Astrocyte (in vitro differentiated cells and primary cell): Measurements from ENCODE around the gene BMF. TPM values are rescaled to one million over a fixed set of nuclear protein-coding genes. Genes with fewer than 3 reads are reported as not detected.

Experiments
- DNase-seq: peaks from one replicate; pipeline ENCODE4 v3.0.0-alpha.2; 2010; ENCODE audit warnings: low read depth
- FAIRE-seq: peaks from 2 replicates; lab custom pipeline; 2011; peaks lifted over from hg19 to GRCh38; lab: Jason Lieb, UNC
- H2AFZ ChIP-seq: 2 replicates; pipeline ENCODE4 v1.6.0; 2012; ENCODE audit warnings: low read depth, low read length, inconsistent platforms
- H3K27ac ChIP-seq: 2 replicates; pipeline ENCODE4 v1.5.1; 2011; ENCODE audit warnings: low read depth, low read length, inconsistent platforms
- H3K27me3 ChIP-seq: 2 replicates; pipeline ENCODE4 v1.6.0; 2011; ENCODE audit warnings: low read length, inconsistent platforms; ENCODE audit not compliant: insufficient read depth
- H3K36me3 ChIP-seq: 2 replicates; pipeline ENCODE4 v1.5.1; 2011; ENCODE audit warnings: low read length, inconsistent platforms; ENCODE audit not compliant: insufficient read depth
- H3K4me1 ChIP-seq: 2 replicates; pipeline ENCODE4 v1.5.1; 2011; ENCODE audit warnings: low read length, inconsistent platforms; ENCODE audit not compliant: insufficient read depth
- H3K4me2 ChIP-seq: 2 replicates; pipeline ENCODE4 v1.6.0; 2012; ENCODE audit warnings: low read length, inconsistent platforms
- H3K4me3 ChIP-seq: 2 replicates; pipeline ENCODE4 v1.5.1; 2011; ENCODE audit warnings: low read depth, mild to moderate bottlenecking, low read length, inconsistent platforms; ENCODE audit not compliant: insufficient read depth
- H3K79me2 ChIP-seq: 2 replicates; pipeline ENCODE4 v1.6.0; 2012; ENCODE audit warnings: mild to moderate bottlenecking, low read length, inconsistent platforms; ENCODE audit not compliant: insufficient read depth
- H3K9ac ChIP-seq: 2 replicates; pipeline ENCODE4 v1.6.0; 2012; ENCODE audit warnings: mild to moderate bottlenecking, low read length, inconsistent platforms
- H3K9me3 ChIP-seq: 2 replicates; pipeline ENCODE4 v1.5.1; 2012; ENCODE audit warnings: low read depth, mild to moderate bottlenecking, low read length, inconsistent platforms; ENCODE audit not compliant: insufficient read depth
- H4K20me1 ChIP-seq: 2 replicates; pipeline ENCODE4 v1.6.0; 2012; ENCODE audit warnings: low read length, inconsistent platforms; ENCODE audit not compliant: insufficient read depth
- H3K27ac Mint-ChIP-seq: one replicate; pipeline ENCODE4 v1.8.0; 2021; ENCODE audit warnings: mild to moderate bottlenecking, mixed read lengths; ENCODE audit not compliant: unreplicated experiment
- H3K27me3 Mint-ChIP-seq: one replicate; pipeline ENCODE4 v1.8.0; 2021; ENCODE audit warnings: low read depth, mixed read lengths; ENCODE audit not compliant: unreplicated experiment
- H3K36me3 Mint-ChIP-seq: one replicate; pipeline ENCODE4 v1.8.0; 2021; ENCODE audit warnings: low read depth, mixed read lengths; ENCODE audit not compliant: unreplicated experiment
- H3K4me1 Mint-ChIP-seq: one replicate; pipeline ENCODE4 v1.8.0; 2021; ENCODE audit warnings: low read depth, mixed read lengths; ENCODE audit not compliant: unreplicated experiment
- H3K4me3 Mint-ChIP-seq: one replicate; pipeline ENCODE4 v1.8.0; 2021; ENCODE audit warnings: mild to moderate bottlenecking, moderate library complexity, mixed read lengths; ENCODE audit not compliant: unreplicated experiment
- H3K9me3 Mint-ChIP-seq: one replicate; pipeline ENCODE4 v1.8.0; 2021; ENCODE audit warnings: mild to moderate bottlenecking, mixed read lengths; ENCODE audit not compliant: unreplicated experiment
- CTCF ChIP-seq: IDR thresholded peaks from 2 replicates; pipeline ENCODE4 v1.5.1; 2011; ENCODE audit warnings: low read depth, mild to moderate bottlenecking, inconsistent platforms, low read length, moderate library complexity; ENCODE audit not compliant: insufficient read depth
- EZH2 ChIP-seq: IDR thresholded peaks from 2 replicates; pipeline ENCODE4 v1.6.1; 2012; ENCODE audit warnings: mild to moderate bottlenecking, low read length, inconsistent platforms; ENCODE audit not compliant: insufficient read depth
- total RNA-seq: library from RNA; stranded (reverse); gene quantifications from 2 replicates; pipeline ENCODE4 v1.2.1, GENCODE V29; 2021

Gene BMF
- total RNA-seq, 1 donor from 2014 or later, result 31.8 TPM

- no peaks in the 10 kb centered on the region for H3K36me3 Mint-ChIP-seq
- no peak overlapping the region for H3K4me3 ChIP-seq
- peaks cover 2% of the 10 kb centered on the region for H3K9me3 Mint-ChIP-seq
- H3K9ac ChIP-seq, result no peak overlapping the region
- peaks cover 28% of the 10 kb centered on the region for H3K27me3 Mint-ChIP-seq
- no peaks in the 10 kb centered on the region for H3K9me3 ChIP-seq
- H3K27ac Mint-ChIP-seq, result no peak overlapping the region
- DNase-seq (no peak), FAIRE-seq (no peak)
- H4K20me1 ChIP-seq, result no peaks in the 10 kb centered on the region
- H3K4me1 ChIP-seq, result peaks cover 20% of the 10 kb centered on the region
- no peak overlapping the region for H2AFZ ChIP-seq
- H3K79me2 ChIP-seq, result no peaks in the 10 kb centered on the region
- no peaks in the 10 kb centered on the region for H3K36me3 ChIP-seq
- H3K27me3 ChIP-seq, result peaks cover 18% of the 10 kb centered on the region
- TF ChIP-seq CTCF, result no peak
- TF ChIP-seq EZH2, result no peak
- no peak overlapping the region for H3K27ac ChIP-seq
- H3K4me1 Mint-ChIP-seq, result peaks cover 20% of the 10 kb centered on the region
- peak overlapping the region; percentile 10 for H3K4me3 Mint-ChIP-seq
- no peak overlapping the region for H3K4me2 ChIP-seq
Observed at GRCh38 chr15:40110866-40111550, 2.3 kb upstream of the BMF start.

GRCh38 chr15:40108061-40108854, 421 bp downstream of the BMF start:
- H3K27ac Mint-ChIP-seq, result peak overlapping the region; percentile 72
- DNase-seq, result no peak
- H3K27me3 Mint-ChIP-seq, result peaks cover 16% of the 10 kb centered on the region
- no peak for TF ChIP-seq CTCF
- no peak for TF ChIP-seq EZH2
- peak overlapping the region; percentile 75 for H3K4me3 ChIP-seq
- H4K20me1 ChIP-seq, result no peaks in the 10 kb centered on the region
- H3K4me1 ChIP-seq, result peaks cover 40% of the 10 kb centered on the region
- peaks cover 8% of the 10 kb centered on the region for H3K27me3 ChIP-seq
- H3K9me3 ChIP-seq, result no peaks in the 10 kb centered on the region
- H3K9me3 Mint-ChIP-seq, result peaks cover 2% of the 10 kb centered on the region
- H3K36me3 ChIP-seq, result no peaks in the 10 kb centered on the region
- peak overlapping the region; percentile 60 for H3K27ac ChIP-seq
- peak overlapping the region; percentile 87 for H2AFZ ChIP-seq
- peaks cover 7% of the 10 kb centered on the region for H3K36me3 Mint-ChIP-seq
- no peaks in the 10 kb centered on the region for H3K79me2 ChIP-seq
- FAIRE-seq, result no peak
- peak overlapping the region; percentile 97 for H3K4me2 ChIP-seq
- peaks cover 34% of the 10 kb centered on the region for H3K4me1 Mint-ChIP-seq
- H3K9ac ChIP-seq, result peak overlapping the region; percentile 84
- peak overlapping the region; percentile 95 for H3K4me3 Mint-ChIP-seq
